Fibroblast of pulmonary artery (primary cell): ENCODE data around the gene PPM1L.
A peak's percentile ranks its signal among the peaks of the same experiment; 100 is the strongest.

Source experiments
- DNase-seq: peaks from one replicate; pipeline ENCODE4 v3.0.0-alpha.2; 2010; ENCODE audit warnings: low read depth
- H3K4me3 ChIP-seq: replicated peaks from 2 replicates; pipeline ENCODE4 v1.5.1; 2011; ENCODE audit warnings: low read depth, mild to moderate bottlenecking, control low read depth, low read length, moderate library complexity
- CTCF ChIP-seq: IDR thresholded peaks from 2 replicates; pipeline ENCODE4 v1.5.1; 2011; ENCODE audit warnings: mild to moderate bottlenecking, control low read depth, low read length, inconsistent platforms; ENCODE audit errors: missing control alignments

The PPM1L gene

GRCh38 chr3:161104561-161105551 lies 348.8 kb downstream of the PPM1L start, which contains the start of gene B3GALNT1:
B3GALNT1 (minus strand) TSS chr3:161105349; CDS start chr3:161086754, 18,595 bp downstream.
- no peak for TF ChIP-seq CTCF
- peak within 1 kb of the TSS; percentile 70 for H3K4me3 ChIP-seq
- peak; percentile 71 for DNase-seq

- no peak overlapping the region for H3K4me3 ChIP-seq
- no peak for DNase-seq
- no peak for TF ChIP-seq CTCF
These were observed 351.3 kb downstream of the PPM1L start for GRCh38 chr3:161107311-161107710.

- no peak for TF ChIP-seq CTCF
- peak; percentile 10 for DNase-seq
- no peak overlapping the region for H3K4me3 ChIP-seq
These were observed 352.8 kb downstream of the PPM1L start for GRCh38 chr3:161108840-161109239.

GRCh38 chr3:161117646-161118045 lies 361.6 kb downstream of the PPM1L start:
- TF ChIP-seq CTCF = no peak
- peak; percentile 10 for DNase-seq
- no peak overlapping the region for H3K4me3 ChIP-seq

- DNase-seq = no peak
- TF ChIP-seq CTCF = no peak
- H3K4me3 ChIP-seq = no peak overlapping the region
These were observed 370.5 kb downstream of the PPM1L start for GRCh38 chr3:161126495-161126894.
